Suprapubic skin (tissue), 4 donors: Measurements from ENCODE around the gene DOK5. TPM values are rescaled to one million over a fixed set of nuclear protein-coding genes. Genes with fewer than 3 reads are reported as not detected.

Source experiments
- DNase-seq, 2 donors: peaks; one replicate each; pipeline ENCODE4 v3.0.0-alpha.2; 2019; ENCODE audit warnings: low spot score in 2 of 2
- H3K27ac ChIP-seq: fragments of 200-600 bp; sonication (generic); one replicate; pipeline ENCODE4 v1.5.1; 2019
- H3K27me3 ChIP-seq: fragments of 200-600 bp; sonication (generic); one replicate; pipeline ENCODE4 v1.5.1; 2019
- H3K36me3 ChIP-seq: fragments of 200-600 bp; sonication (generic); one replicate; pipeline ENCODE4 v1.5.1; 2019
- H3K4me1 ChIP-seq: fragments of 200-600 bp; sonication (generic); one replicate; pipeline ENCODE4 v1.5.1; 2019
- H3K4me3 ChIP-seq: fragments of 200-600 bp; sonication (generic); one replicate; pipeline ENCODE4 v1.5.1; 2019; ENCODE audit warnings: mild to moderate bottlenecking
- H3K9me3 ChIP-seq: fragments of 200-600 bp; sonication (generic); one replicate; pipeline ENCODE4 v1.5.1; 2019
- CTCF ChIP-seq, 2 donors: fragments of 200-600 bp in 1 of 2; fragments of 450-650 bp in 1 of 2; sonication (generic) in 1 of 2; IDR thresholded peaks; one replicate each; pipeline ENCODE4 v1.5.1; 2016 to 2019; ENCODE audit warnings: antibody characterized with exemption in 2 of 2, mild to moderate bottlenecking in 1 of 2, moderate library complexity in 1 of 2
- EP300 ChIP-seq: sonication (generic); formaldehyde crosslinking; IDR thresholded peaks from one replicate; pipeline ENCODE4 v1.6.1; 2017; ENCODE audit warnings: antibody characterized with exemption
- POLR2A ChIP-seq, 2 donors: fragments of 450-650 bp; IDR thresholded peaks; one replicate each; pipeline ENCODE4 v1.6.1; 2017; ENCODE audit warnings: antibody characterized with exemption in 2 of 2, mild to moderate bottlenecking in 2 of 2, moderate library complexity in 2 of 2
- POLR2AphosphoS5 ChIP-seq, 3 donors: sonication (generic); formaldehyde crosslinking; IDR thresholded peaks; one replicate each; pipeline ENCODE4 v1.6.1; 2017; ENCODE audit warnings: antibody characterized with exemption in 3 of 3
- WGBS: methylation state at CpG from one replicate; pipeline ENCODE4 v1.1.5; 2018; 5-methylcytosine and 5-hydroxymethylcytosine counted together
- total RNA-seq, 4 donors: library from RNA; depleted of rRNA; stranded (reverse); fragments of >200 nt; gene quantifications; one replicate each; pipeline ENCODE4 v1.1.0, GENCODE V29; 2016

Gene DOK5
- total RNA-seq, 4 donors from 2014 or later, result 0.23 to 1.2 (median 0.89) TPM; not detected in 1

- H3K4me1 ChIP-seq, result peaks cover 4% of the 10 kb centered on the region
- no peaks in the 10 kb centered on the region for H3K9me3 ChIP-seq
- H3K36me3 ChIP-seq, result no peaks in the 10 kb centered on the region
- H3K27me3 ChIP-seq, result peaks cover 41% of the 10 kb centered on the region
- H3K4me3 ChIP-seq, result no peak overlapping the region
- WGBS, result 99% methylated on average over 4 of the region's 4 CpGs
- H3K27ac ChIP-seq, result no peak overlapping the region
- no peak for DNase-seq
- no peak for TF ChIP-seq POLR2AphosphoS5 (IDR thresholded peaks at IDR 0.05)
- no peak for TF ChIP-seq CTCF (IDR thresholded peaks at IDR 0.05)
- no peak for TF ChIP-seq POLR2A (IDR thresholded peaks at IDR 0.05)
- no peak for TF ChIP-seq EP300
These were observed 6.0 kb downstream of the DOK5 start for GRCh38 chr20:54481442-54481841.

- Histone ChIP-seq H3K9me3 (no peaks in the 10 kb centered on the region), H3K4me1 (no peaks in the 10 kb centered on the region), H3K4me3 (no peak overlapping the region), H3K27me3 (peaks cover 4% of the 10 kb centered on the region), H3K27ac (no peak overlapping the region), H3K36me3 (no peaks in the 10 kb centered on the region)
- DNase-seq, result no peak
- 83% methylated on average over 8 of the region's 8 CpGs for WGBS
- TF ChIP-seq CTCF (IDR thresholded peaks at IDR 0.05), result no peak
These were observed 10.2 kb downstream of the DOK5 start for GRCh38 chr20:54485631-54486030.

- H3K9me3 ChIP-seq, result no peaks in the 10 kb centered on the region
- no peak overlapping the region for H3K27ac ChIP-seq
- no peaks in the 10 kb centered on the region for H3K36me3 ChIP-seq
- 76% methylated on average over 4 of the region's 4 CpGs for WGBS
- DNase-seq, result no peak
- no peaks in the 10 kb centered on the region for H3K4me1 ChIP-seq
- peaks cover 4% of the 10 kb centered on the region for H3K27me3 ChIP-seq
- H3K4me3 ChIP-seq, result no peak overlapping the region
- TF ChIP-seq CTCF (IDR thresholded peaks at IDR 0.05) (no peak), POLR2AphosphoS5 (IDR thresholded peaks at IDR 0.05) (no peak), EP300 (no peak), POLR2A (IDR thresholded peaks at IDR 0.05) (no peak)
These were observed 11.2 kb downstream of the DOK5 start for GRCh38 chr20:54486585-54486984.

GRCh38 chr20:54488442-54488841 lies 13.0 kb downstream of the DOK5 start:
- H3K4me3 ChIP-seq, result no peak overlapping the region

GRCh38 chr20:54491506-54491905 lies 16.1 kb downstream of the DOK5 start:
- Histone ChIP-seq H3K27ac (no peak overlapping the region), H3K4me1 (no peaks in the 10 kb centered on the region)
- WGBS, result 84% methylated on average over 7 of the region's 7 CpGs

More at GRCh38 chr20:54488442-54488841, 13.0 kb downstream of the DOK5 start:
- no peaks in the 10 kb centered on the region for H3K36me3 ChIP-seq
- peaks cover 4% of the 10 kb centered on the region for H3K27me3 ChIP-seq
- TF ChIP-seq POLR2A (IDR thresholded peaks at IDR 0.05) (no peak), CTCF (IDR thresholded peaks at IDR 0.05) (no peak), EP300 (no peak), POLR2AphosphoS5 (IDR thresholded peaks at IDR 0.05) (no peak)
- H3K9me3 ChIP-seq, result no peaks in the 10 kb centered on the region
- WGBS, result 73% methylated on average over 2 of the region's 2 CpGs
- H3K4me1 ChIP-seq, result no peaks in the 10 kb centered on the region
- no peak overlapping the region for H3K27ac ChIP-seq
- no peak for DNase-seq

More at GRCh38 chr20:54491506-54491905, 16.1 kb downstream of the DOK5 start:
- DNase-seq, result no peak
- H3K27me3 ChIP-seq, result no peaks in the 10 kb centered on the region
- H3K4me3 ChIP-seq, result no peak overlapping the region
- H3K36me3 ChIP-seq, result no peaks in the 10 kb centered on the region
- no peaks in the 10 kb centered on the region for H3K9me3 ChIP-seq
- TF ChIP-seq CTCF (IDR thresholded peaks at IDR 0.05) (no peak), POLR2A (IDR thresholded peaks at IDR 0.05) (no peak)
